Heart right ventricle (tissue), 16 donors: ENCODE results near the gene VKORC1. TPM values are rescaled to one million over a fixed set of nuclear protein-coding genes. Genes with fewer than 3 reads are reported as not detected.

ENCODE experiments used
- ATAC-seq, 8 donors: fragments of 200-7000 bp; cut with Tn5 transposase; one replicate each; pipeline ENCODE4 v1.9.1; 2020; ENCODE audit warnings: mild to moderate bottlenecking in 8 of 8, moderate library complexity in 8 of 8, moderate number of reproducible peaks in 1 of 8
- DNase-seq, 2 donors: peaks; one replicate each; pipeline ENCODE4 v3.0.0-alpha.2; 2020
- H3K27ac ChIP-seq, 10 donors: fragments of 200-600 bp; sonication (generic) in 2 of 10; one replicate each; pipeline versions ENCODE4 v1.5.0 to v1.8.0; 2020 to 2022; ENCODE audit warnings: mild to moderate bottlenecking in 3 of 10
- H3K27me3 ChIP-seq, 7 donors: fragments of 200-600 bp; one replicate each; pipeline ENCODE4 v1.8.0; 2021 to 2022; ENCODE audit warnings: mild to moderate bottlenecking in 2 of 7
- H3K36me3 ChIP-seq, 9 donors: fragments of 200-600 bp; sonication (generic) in 1 of 9; one replicate each; pipeline versions ENCODE4 v1.5.0 to v1.8.0; 2020 to 2022; ENCODE audit warnings: mild to moderate bottlenecking in 2 of 9
- H3K4me1 ChIP-seq, 9 donors: fragments of 200-600 bp; sonication (generic) in 1 of 9; one replicate each; pipeline versions ENCODE4 v1.5.0 to v1.8.0; 2020 to 2022; ENCODE audit warnings: mild to moderate bottlenecking in 4 of 9
- H3K4me3 ChIP-seq, 10 donors: fragments of 200-600 bp; sonication (generic) in 2 of 10; one replicate each; pipeline versions ENCODE4 v1.5.0 to v1.8.0; 2020 to 2022; ENCODE audit warnings: mild to moderate bottlenecking in 7 of 10, moderate library complexity in 2 of 10
- H3K9me3 ChIP-seq, 11 donors: fragments of 200-600 bp in 10 of 11; sonication (generic) in 2 of 11; one replicate each; pipeline versions ENCODE4 v1.5.0 to v1.8.0; 2013 to 2022; ENCODE audit warnings: mild to moderate bottlenecking in 2 of 11, control low read depth in 1 of 11, moderate library complexity in 1 of 11
- CTCF ChIP-seq, 9 donors: fragments of 200-600 bp; sonication (generic) in 2 of 9; IDR thresholded peaks; one replicate each; pipeline versions ENCODE4 v1.5.0 to v1.8.0; 2021 to 2022; ENCODE audit warnings: antibody characterized with exemption in 9 of 9, mild to moderate bottlenecking in 5 of 9, moderate library complexity in 1 of 9
- WGBS, 2 donors: extraction: QIAGEN DNeasy Blood & Tissue Kit; methylation state at CpG; one replicate each; pipeline ENCODE4 v1.1.7; 2013; ENCODE audit warnings: inconsistent platforms in 1 of 2; 5-methylcytosine and 5-hydroxymethylcytosine counted together
- intact Hi-C, 10 donors: fragments of 100-400 bp; cut with DNase I; formaldehyde crosslinking; loops; one replicate each; pipeline versions ENCODE4 v1.11.1 to v1.14.2; 2022
- polyA plus RNA-seq, 2 donors: library from polyadenylated mRNA; stranded (reverse); fragments of 200-250 nt; gene quantifications; one replicate each; pipeline ENCODE4 v1.2.3, GENCODE V29; 2013
- total RNA-seq, 10 donors: library from RNA; stranded (reverse); fragmentation: NEBNext Ultra II Directional in 3 of 10; extraction: Animal tissue kit (Norgen Biotek cat#: 25700) in 3 of 10; gene quantifications; one replicate each; pipeline versions ENCODE4 v1.2.1 to v1.2.4, GENCODE V29; 2021 to 2023
- donor health status: Arrhythmogenic right ventricular cardiomyopathy.
- donor health status: ischemic (EF 13 %, LVEDD 7.1; RV severe dilation, severe dysfunction).
- donor health status: healthy with polysubstance abuse.
- donor health status: DM: no; HTN: yes; CAD: no.
- donor health status: DM: no; HTN: no; CAD: no.
- donor health status: ischemic (EF 25% LVEDD 6.9; RV normal size, moderate dysfunction).
- donor health status: ischemic (EF 25% LVEDD 5.7; RV mildly dilated, moderate dysfunction).
- donor health status: healthy.
- donor health status: DM: yes; HTN: yes; CAD: no.
- donor health status: Ischemic cardiomyopathy.
- donor health status: ischemic (EF 35%, LVEDD 5.7; RV mildly dilated, moderate dysfunction).
- donor health status: nonischemic (EF 11% LVEDD 7.7; RV severe dilation, severe dysfunction).
- donor health status: DM: yes; HTN: yes; CAD: no.
- donor health status: PGD.
- donor health status: ischemic (EF 29% LVEDD 5.4; RV normal size, mild dysfunction).
- donor health status: nonischemic (EF 23%, LVEDD 6.1; RV moderate dilation, normal function).

VKORC1 gene
- total and polyA plus RNA-seq, 12 donors, result 27.0 to 139 (median 34.3) TPM

GRCh38 chr16:31042866-31043265, 51.7 kb downstream of the VKORC1 start:
- 90 to 92% methylated on average over 10 of the region's 10 CpGs for WGBS, 2 donors
- intact Hi-C loops, result no loop called here
- Histone ChIP-seq H3K4me1 (no peaks in the 10 kb centered on the region), H3K27ac (no peak overlapping the region), H3K36me3 (peaks cover 0 to 63% (median 45%) of the 10 kb centered on the region in 9 donors), H3K9me3 (no peaks in the 10 kb centered on the region), H3K27me3 (no peaks in the 10 kb centered on the region), H3K4me3 (no peak overlapping the region)
- ATAC-seq (no peak), DNase-seq (no peak)
- TF ChIP-seq CTCF (IDR thresholded peaks at IDR 0.05), result no peak

Other genes with a start within 250 kb of the VKORC1 start
- 10 to 100 TPM; 24.2 to 31.3 (median 27.0) TPM for gene BCL7C, start 200.7 kb downstream of the VKORC1 start, total RNA-seq
- 10 to 100 TPM; 30.5 to 68.8 TPM for gene BCL7C, start 200.7 kb downstream of the VKORC1 start, polyA plus RNA-seq
- gene CTF1, start 198.2 kb downstream of the VKORC1 start, total RNA-seq, result 10 to 100 TPM in 9 of 10 donors, 1 to 10 TPM in 1; 8.6 to 28.2 (median 19.9) TPM
- gene CTF1, start 198.2 kb downstream of the VKORC1 start, polyA plus RNA-seq, result 10 to 100 TPM in 1 of 2 donors, 1 to 10 TPM in 1; 6.5 to 10.4 TPM
- 1 to 10 TPM; 4.1 to 8.7 (median 5.8) TPM for gene FBXL19, start 171.2 kb downstream of the VKORC1 start, total RNA-seq
- 10 to 100 TPM in 1 of 2 donors, 1 to 10 TPM in 1; 5.4 to 14.1 TPM for gene FBXL19, start 171.2 kb downstream of the VKORC1 start, polyA plus RNA-seq
- gene ORAI3, start 145.7 kb downstream of the VKORC1 start, total RNA-seq, result 10 to 100 TPM in 8 of 10 donors, 1 to 10 TPM in 2; 7.8 to 19.8 (median 11.4) TPM
- gene ORAI3, start 145.7 kb downstream of the VKORC1 start, polyA plus RNA-seq, result 10 to 100 TPM; 10.1 to 15.4 TPM
- 10 to 100 TPM in 2 of 10 donors, 1 to 10 TPM in 8; 7.5 to 11.4 (median 9.2) TPM for gene SETD1A, start 137.0 kb downstream of the VKORC1 start, total RNA-seq
- gene SETD1A, start 137.0 kb downstream of the VKORC1 start, polyA plus RNA-seq, result 10 to 100 TPM in 1 of 2 donors, 1 to 10 TPM in 1; 5.8 to 11.2 TPM
- 10 to 100 TPM in 1 of 10 donors, 1 to 10 TPM in 9; 3.3 to 13.3 (median 5.3) TPM for gene HSD3B7, start 109.6 kb downstream of the VKORC1 start, total RNA-seq
- gene HSD3B7, start 109.6 kb downstream of the VKORC1 start, polyA plus RNA-seq, result 10 to 100 TPM in 1 of 2 donors, 1 to 10 TPM in 1; 6.8 to 12.2 TPM
- 1 to 10 TPM in 6 of 10 donors, under 1 TPM in 4; 0.20 to 2.3 (median 1.1) TPM for gene STX1B, start 84.2 kb downstream of the VKORC1 start, total RNA-seq
- gene STX1B, start 84.2 kb downstream of the VKORC1 start, polyA plus RNA-seq, result under 1 TPM; 0.07 to 0.29 TPM
- gene STX4, start 61.2 kb downstream of the VKORC1 start, total RNA-seq, result 10 to 100 TPM; 31.8 to 53.8 (median 38.6) TPM
- 10 to 100 TPM; 76.9 to 89.2 TPM for gene STX4, start 61.2 kb downstream of the VKORC1 start, polyA plus RNA-seq
- 1 to 10 TPM; 3.6 to 8.2 (median 4.5) TPM for gene ZNF668, start 20.6 kb downstream of the VKORC1 start, total RNA-seq
- gene ZNF668, start 20.6 kb downstream of the VKORC1 start, polyA plus RNA-seq, result 1 to 10 TPM; 7.2 to 7.6 TPM
- 10 to 100 TPM in 3 of 10 donors, 1 to 10 TPM in 7; 7.5 to 12.0 (median 8.7) TPM for gene ZNF646, start 20.4 kb downstream of the VKORC1 start, total RNA-seq
- 1 to 10 TPM; 2.7 to 7.6 TPM for gene ZNF646, start 20.4 kb downstream of the VKORC1 start, polyA plus RNA-seq
- gene PRSS53, start 5.9 kb downstream of the VKORC1 start, total RNA-seq, result 1 to 10 TPM in 1 of 10 donors, under 1 TPM in 9; 0.21 to 1.4 (median 0.50) TPM
- 1 to 10 TPM in 1 of 2 donors, under 1 TPM in 1; 0.46 to 2.9 TPM for gene PRSS53, start 5.9 kb downstream of the VKORC1 start, polyA plus RNA-seq
- gene BCKDK, start 13.6 kb upstream of the VKORC1 start, total RNA-seq, result 10 to 100 TPM; 62.8 to 90.9 (median 74.7) TPM
- gene BCKDK, start 13.6 kb upstream of the VKORC1 start, polyA plus RNA-seq, result 10 to 100 TPM; 26.1 to 57.2 TPM
- 10 to 100 TPM; 51.9 to 79.9 (median 66.0) TPM for gene KAT8, start 22.9 kb upstream of the VKORC1 start, total RNA-seq
- gene KAT8, start 22.9 kb upstream of the VKORC1 start, polyA plus RNA-seq, result 100 to 1,000 TPM in 1 of 2 donors, 10 to 100 TPM in 1; 56.3 to 107 TPM
- under 1 TPM in 4 of 10 donors, not detected in 6; 0.15 to 0.57 (median 0.25) TPM for gene PRSS8, start 40.9 kb upstream of the VKORC1 start, total RNA-seq
- under 1 TPM in 1 of 2 donors, not detected in 1; 0.09 TPM for gene PRSS8, start 40.9 kb upstream of the VKORC1 start, polyA plus RNA-seq
- 1 to 10 TPM in 6 of 10 donors, under 1 TPM in 4; 0.30 to 3.1 (median 1.3) TPM for gene PRSS36, start 55.3 kb upstream of the VKORC1 start, total RNA-seq
- 1 to 10 TPM; 1.2 to 3.4 TPM for gene PRSS36, start 55.3 kb upstream of the VKORC1 start, polyA plus RNA-seq
- 100 to 1,000 TPM; 127 to 174 (median 140) TPM for gene FUS, start 85.3 kb upstream of the VKORC1 start, total RNA-seq
- gene FUS, start 85.3 kb upstream of the VKORC1 start, polyA plus RNA-seq, result 100 to 1,000 TPM; 116 to 240 TPM
- 10 to 100 TPM in 2 of 10 donors, 1 to 10 TPM in 8; 1.7 to 26.1 (median 2.8) TPM for gene PYCARD, start 108.0 kb upstream of the VKORC1 start, total RNA-seq
- 10 to 100 TPM in 1 of 2 donors, 1 to 10 TPM in 1; 8.3 to 13.9 TPM for gene PYCARD, start 108.0 kb upstream of the VKORC1 start, polyA plus RNA-seq
- gene TRIM72, start 119.3 kb upstream of the VKORC1 start, total RNA-seq, result 1 to 10 TPM in 6 of 10 donors, under 1 TPM in 4; 0.61 to 4.8 (median 1.2) TPM
- 1 to 10 TPM in 1 of 2 donors, under 1 TPM in 1; 0.51 to 1.2 TPM for gene TRIM72, start 119.3 kb upstream of the VKORC1 start, polyA plus RNA-seq
- gene PYDC1, start 122.3 kb upstream of the VKORC1 start, total RNA-seq, result not detected
- gene PYDC1, start 122.3 kb upstream of the VKORC1 start, polyA plus RNA-seq, result not detected
- gene ITGAM, start 165.2 kb upstream of the VKORC1 start, total RNA-seq, result 10 to 100 TPM in 2 of 10 donors, 1 to 10 TPM in 8; 1.2 to 24.1 (median 3.2) TPM
- 1 to 10 TPM; 1.8 to 3.4 TPM for gene ITGAM, start 165.2 kb upstream of the VKORC1 start, polyA plus RNA-seq